Stomach (tissue), 9 donors: Measurements from ENCODE around the gene INHA. TPM values are rescaled to one million over a fixed set of nuclear protein-coding genes. Genes with fewer than 3 reads are reported as not detected.

ENCODE experiments used
- DNase-seq, 2 donors: peaks; one replicate each; pipeline versions ENCODE4 v3.0.0 to v3.0.0-alpha.2; 2013 to 2019
- H3K27ac ChIP-seq, 5 donors: fragments of 200-600 bp in 4 of 5; sonication (generic) in 4 of 5; one replicate each; pipeline ENCODE4 v1.5.1; 2013 to 2019; ENCODE audit warnings: mild to moderate bottlenecking in 1 of 5, moderate library complexity in 1 of 5
- H3K27me3 ChIP-seq, 3 donors: fragments of 200-600 bp; sonication (generic); one replicate each; pipeline ENCODE4 v1.5.1; 2017 to 2019; ENCODE audit warnings: mixed run types in 1 of 3
- H3K36me3 ChIP-seq, 4 donors: fragments of 200-600 bp; sonication (generic); 1 replicate in 3 of 4; 2 replicates in 1 of 4; pipeline ENCODE4 v1.5.1; 2016 to 2019
- H3K4me1 ChIP-seq, 4 donors: fragments of 200-600 bp; sonication (generic); one replicate each; pipeline ENCODE4 v1.5.1; 2016 to 2019
- H3K4me3 ChIP-seq, 4 donors: fragments of 200-600 bp; sonication (generic) in 3 of 4; one replicate each; pipeline ENCODE4 v1.5.1; 2016 to 2019; ENCODE audit warnings: mild to moderate bottlenecking in 1 of 4
- H3K9me3 ChIP-seq, 4 donors: fragments of 200-600 bp; sonication (generic); one replicate each; pipeline ENCODE4 v1.5.1; 2016 to 2019
- EP300 ChIP-seq: sonication (generic); formaldehyde crosslinking; IDR thresholded peaks from one replicate; pipeline ENCODE4 v1.6.1; 2017; ENCODE audit warnings: antibody characterized with exemption
- POLR2A ChIP-seq, 4 donors: fragments of 450-650 bp; IDR thresholded peaks; one replicate each; pipeline ENCODE4 v1.6.1; 2016; ENCODE audit warnings: antibody characterized with exemption in 4 of 4, control low read depth in 2 of 4, mild to moderate bottlenecking in 1 of 4, moderate library complexity in 1 of 4
- POLR2AphosphoS5 ChIP-seq, 3 donors: sonication (generic); formaldehyde crosslinking; IDR thresholded peaks; one replicate each; pipeline ENCODE4 v1.6.1; 2016; ENCODE audit warnings: antibody characterized with exemption in 3 of 3
- WGBS, 5 donors: extraction: QIAGEN DNeasy Blood & Tissue Kit in 3 of 5; methylation state at CpG; one replicate each; pipeline versions ENCODE4 v1.1.5 to v1.1.7; 2013 to 2018; 5-methylcytosine and 5-hydroxymethylcytosine counted together
- intact Hi-C: fragments of 100-400 bp; cut with DNase I; formaldehyde crosslinking; loops from one replicate; pipeline ENCODE4 v1.15.1; 2023; ENCODE audit warnings: low total_unique reads
- polyA plus RNA-seq, 3 donors: library from polyadenylated mRNA; stranded (reverse); fragments of 200-250 nt; gene quantifications; one replicate each; pipeline ENCODE4 v1.2.3, GENCODE V29; 2013
- total RNA-seq, 5 donors: library from RNA; depleted of rRNA; stranded (reverse); fragments of >200 nt; gene quantifications; one replicate each; pipeline versions ENCODE4 v1.1.0 to v1.2.3, GENCODE V29; 2014 to 2016
- TF ChIP-seq, protein P1 (sequence below), 7 experiments: fragments of 450-650 bp in 4 of 7; fragments of 200-600 bp in 3 of 7; sonication (generic) in 3 of 7; IDR thresholded peaks; one replicate each; pipeline ENCODE4 v1.5.1; 2016 to 2019; ENCODE audit warnings: antibody characterized with exemption in 7 of 7, control low read depth in 2 of 7, mild to moderate bottlenecking in 1 of 7
- donor health status: healthy with polysubstance abuse.
- donor health status: Bipolar disorder and iron deficiency.
- donor health status: healthy.

The INHA gene
- total and polyA plus RNA-seq, 8 donors: 0.63 to 1.8 TPM; not detected in 6

DNA sequence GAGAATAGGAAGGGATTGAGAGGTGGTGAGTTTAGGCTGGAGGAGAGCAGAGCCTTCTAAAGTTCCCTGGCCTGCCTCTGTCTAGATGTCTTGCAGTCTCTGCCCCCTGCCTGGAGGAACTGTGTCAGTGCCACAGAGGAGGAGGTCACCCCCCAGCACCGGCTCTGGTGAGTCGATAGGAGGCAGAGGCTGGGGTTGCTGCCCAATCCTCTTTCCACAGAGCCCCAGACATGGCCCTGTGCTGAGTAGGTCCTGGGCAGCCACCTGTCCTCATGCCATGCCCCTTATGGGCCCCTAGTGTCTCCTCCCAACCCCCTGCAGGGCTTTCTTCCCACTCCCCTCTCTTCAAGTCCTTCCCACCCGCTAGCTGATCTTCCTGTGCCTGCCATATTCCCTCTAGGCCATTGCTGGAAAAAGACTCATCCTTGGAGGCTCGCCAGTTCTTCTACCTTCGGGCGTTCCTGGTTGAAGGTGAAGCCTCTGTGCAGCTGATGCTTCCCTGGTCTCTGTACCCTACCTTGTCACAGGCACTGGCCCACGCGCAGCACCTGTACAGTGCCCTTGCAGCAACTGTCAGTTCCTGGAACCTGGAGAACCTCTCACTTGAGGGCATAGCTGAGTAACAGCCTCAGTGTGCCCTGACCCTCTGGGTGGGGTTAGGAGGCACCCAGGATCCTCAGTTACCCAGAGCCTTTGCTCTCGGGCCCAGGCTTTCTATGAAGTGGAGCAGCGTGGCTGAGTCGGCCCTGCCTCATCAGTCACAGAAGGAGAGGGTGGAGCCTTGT is 42.2 kb downstream of the INHA start:
- 92 to 96% (median 93%) methylated on average over 11 of the region's 11 CpGs for WGBS, 5 donors
- DNase-seq: no peak

DNA sequence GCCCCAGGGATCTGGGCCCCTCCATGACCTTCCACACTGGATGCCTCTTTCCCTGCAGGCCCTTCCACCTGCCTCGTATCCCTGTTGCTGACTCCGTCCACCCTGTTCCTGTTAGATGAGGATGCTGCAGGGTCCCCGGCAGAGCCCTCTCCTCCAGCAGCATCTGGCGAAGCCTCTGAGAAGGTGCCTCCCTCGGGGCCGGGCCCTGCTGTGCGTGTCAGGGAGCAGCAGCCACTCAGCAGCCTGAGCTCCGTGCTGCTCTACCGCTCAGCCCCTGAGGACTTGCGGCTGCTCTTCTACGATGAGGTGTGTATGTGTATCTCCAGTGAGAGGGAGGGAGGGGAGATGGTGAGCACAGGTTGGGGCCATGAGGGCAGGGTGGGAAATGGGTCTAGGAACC is 42.9 kb downstream of the INHA start:
- peaks cover 27 to 61% (median 57%) of the 10 kb centered on the region in 4 donors for H3K36me3 ChIP-seq
- no peaks in the 10 kb centered on the region for H3K4me1 ChIP-seq
- intact Hi-C loops: no loop called here
- no peak for DNase-seq
- H3K4me3 ChIP-seq: no peak overlapping the region
- H3K27me3 ChIP-seq: no peaks in the 10 kb centered on the region
- H3K9me3 ChIP-seq: no peaks in the 10 kb centered on the region
- TF ChIP-seq, protein P1, sequence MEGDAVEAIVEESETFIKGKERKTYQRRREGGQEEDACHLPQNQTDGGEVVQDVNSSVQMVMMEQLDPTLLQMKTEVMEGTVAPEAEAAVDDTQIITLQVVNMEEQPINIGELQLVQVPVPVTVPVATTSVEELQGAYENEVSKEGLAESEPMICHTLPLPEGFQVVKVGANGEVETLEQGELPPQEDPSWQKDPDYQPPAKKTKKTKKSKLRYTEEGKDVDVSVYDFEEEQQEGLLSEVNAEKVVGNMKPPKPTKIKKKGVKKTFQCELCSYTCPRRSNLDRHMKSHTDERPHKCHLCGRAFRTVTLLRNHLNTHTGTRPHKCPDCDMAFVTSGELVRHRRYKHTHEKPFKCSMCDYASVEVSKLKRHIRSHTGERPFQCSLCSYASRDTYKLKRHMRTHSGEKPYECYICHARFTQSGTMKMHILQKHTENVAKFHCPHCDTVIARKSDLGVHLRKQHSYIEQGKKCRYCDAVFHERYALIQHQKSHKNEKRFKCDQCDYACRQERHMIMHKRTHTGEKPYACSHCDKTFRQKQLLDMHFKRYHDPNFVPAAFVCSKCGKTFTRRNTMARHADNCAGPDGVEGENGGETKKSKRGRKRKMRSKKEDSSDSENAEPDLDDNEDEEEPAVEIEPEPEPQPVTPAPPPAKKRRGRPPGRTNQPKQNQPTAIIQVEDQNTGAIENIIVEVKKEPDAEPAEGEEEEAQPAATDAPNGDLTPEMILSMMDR (IDR thresholded peaks at IDR 0.05): no peak
- TF ChIP-seq POLR2AphosphoS5 (IDR thresholded peaks at IDR 0.05) (no peak), POLR2A (IDR thresholded peaks at IDR 0.05) (no peak), EP300 (no peak)
- 86 to 95% (median 93%) methylated on average over 6 to 11 of the region's 11 CpGs for WGBS, 5 donors
- H3K27ac ChIP-seq: no peak overlapping the region

More for the DNA sequence above, 42.2 kb downstream of the INHA start:
- no peak for TF ChIP-seq POLR2A (IDR thresholded peaks at IDR 0.05)
- TF ChIP-seq, protein P1 (IDR thresholded peaks at IDR 0.05): no peak
- no peak for TF ChIP-seq POLR2AphosphoS5 (IDR thresholded peaks at IDR 0.05)
- no peak for TF ChIP-seq EP300
- no peak overlapping the region for H3K4me3 ChIP-seq
- no peaks in the 10 kb centered on the region for H3K27me3 ChIP-seq
- intact Hi-C loops: no loop called here
- no peaks in the 10 kb centered on the region for H3K4me1 ChIP-seq
- peaks cover 32 to 69% (median 64%) of the 10 kb centered on the region in 4 donors for H3K36me3 ChIP-seq
- H3K27ac ChIP-seq: no peak overlapping the region
- no peaks in the 10 kb centered on the region for H3K9me3 ChIP-seq

DNA sequence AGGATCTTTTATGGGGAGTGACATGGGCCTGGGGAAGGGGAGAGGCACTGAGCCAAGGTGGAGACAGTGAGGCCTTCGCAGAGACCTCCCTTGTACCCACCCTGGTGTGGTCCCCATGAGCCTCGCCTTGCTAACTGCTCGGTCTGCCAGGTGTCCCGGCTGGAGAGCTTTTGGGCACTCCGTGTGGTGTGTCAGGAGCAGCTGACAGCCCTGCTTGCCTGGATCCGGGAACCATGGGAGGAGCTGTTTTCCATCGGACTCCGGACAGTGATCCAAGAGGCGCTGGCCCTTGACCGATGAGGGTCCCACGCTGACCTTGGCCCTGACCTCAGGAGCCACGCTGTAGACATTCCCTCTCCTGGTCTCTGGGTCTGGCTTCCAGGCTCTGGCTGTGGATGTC is 43.8 kb downstream of the INHA start:
- H3K36me3 ChIP-seq: peaks cover 27 to 55% (median 50%) of the 10 kb centered on the region in 4 donors
- 76 to 90% (median 88%) methylated on average over 6 to 12 of the region's 12 CpGs for WGBS, 5 donors
- no peaks in the 10 kb centered on the region for H3K27me3 ChIP-seq
- H3K4me3 ChIP-seq: no peak overlapping the region
- no peak for DNase-seq
- TF ChIP-seq POLR2AphosphoS5 (IDR thresholded peaks at IDR 0.05) (no peak), POLR2A (IDR thresholded peaks at IDR 0.05) (no peak), EP300 (no peak)
- TF ChIP-seq, protein P1 (IDR thresholded peaks at IDR 0.05): no peak
- intact Hi-C loops: no loop called here
- no peaks in the 10 kb centered on the region for H3K9me3 ChIP-seq
- H3K4me1 ChIP-seq: no peaks in the 10 kb centered on the region
- H3K27ac ChIP-seq: no peak overlapping the region

DNA sequence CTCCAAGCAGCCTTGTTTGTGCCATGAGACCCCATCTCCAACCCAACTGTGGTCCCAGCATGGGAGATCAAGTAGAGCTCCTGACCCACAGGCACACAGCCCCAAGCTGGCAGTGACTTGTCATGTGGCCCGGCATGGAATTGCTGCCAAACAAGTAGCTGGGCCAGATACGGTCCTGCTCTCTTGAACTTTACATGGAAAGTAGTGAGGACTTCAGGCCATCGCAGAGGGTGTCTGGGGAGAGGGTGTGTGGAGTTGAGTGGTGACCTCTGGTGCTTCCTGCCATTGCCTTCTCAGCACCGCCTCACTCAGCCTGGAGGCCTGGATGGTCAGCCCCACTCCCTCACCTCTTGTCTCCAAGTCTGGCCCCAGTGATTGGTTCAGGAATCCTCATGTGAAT is 44.4 kb downstream of the INHA start:
- no peak for DNase-seq
- Histone ChIP-seq H3K4me1 (no peaks in the 10 kb centered on the region), H3K9me3 (no peaks in the 10 kb centered on the region), H3K36me3 (peaks cover 24 to 48% (median 43%) of the 10 kb centered on the region in 4 donors), H3K27ac (no peak overlapping the region), H3K4me3 (no peak overlapping the region), H3K27me3 (no peaks in the 10 kb centered on the region)
- intact Hi-C loops: no loop called here
- TF ChIP-seq EP300: no peak
- no peak for TF ChIP-seq POLR2AphosphoS5 (IDR thresholded peaks at IDR 0.05)
- TF ChIP-seq, protein P1 (IDR thresholded peaks at IDR 0.05): no peak
- TF ChIP-seq POLR2A (IDR thresholded peaks at IDR 0.05): no peak
- WGBS, 5 donors: 56 to 85% (median 66%) methylated on average over 4 of the region's 4 CpGs
